Thoracic aorta (tissue), 2 donors: ENCODE results near the gene TNKS1BP1. TPM values are rescaled to one million over a fixed set of nuclear protein-coding genes. Genes with fewer than 3 reads are reported as not detected.

Experiments
- ATAC-seq: fragments of 150-250 bp; one replicate; pipeline ENCODE4 v1.8.0; 2017; ENCODE audit warnings: low read depth; ENCODE audit not compliant: insufficient number of reproducible peaks, low FRiP score
- DNase-seq: peaks from one replicate; pipeline ENCODE4 v3.0.0-alpha.2; 2020; ENCODE audit warnings: low spot score
- H3K27ac ChIP-seq, 2 donors: fragments of 200-600 bp; sonication (generic); 1 replicate in 1 of 2; 2 replicates in 1 of 2; pipeline ENCODE4 v1.5.1; 2016; ENCODE audit warnings: mild to moderate bottlenecking in 2 of 2, moderate library complexity in 2 of 2
- H3K27me3 ChIP-seq: fragments of 200-600 bp; sonication (generic); replicated peaks from 2 replicates; pipeline ENCODE4 v1.6.0; 2016; ENCODE audit warnings: mild to moderate bottlenecking; ENCODE audit not compliant: insufficient read depth
- H3K36me3 ChIP-seq: fragments of 200-600 bp; sonication (generic); one replicate; pipeline ENCODE4 v1.5.1; 2016
- H3K4me1 ChIP-seq, 2 donors: fragments of 200-600 bp; sonication (generic); 1 replicate in 1 of 2; 2 replicates in 1 of 2; pipeline versions ENCODE4 v1.5.1 to v1.6.0; 2016; ENCODE audit warnings: low read depth in 2 of 2, mild to moderate bottlenecking in 1 of 2; ENCODE audit not compliant: control insufficient read depth in 1 of 2
- H3K4me3 ChIP-seq: fragments of 200-600 bp; sonication (generic); 2 replicates; pipeline ENCODE4 v1.5.1; 2016; ENCODE audit warnings: mild to moderate bottlenecking
- H3K9me3 ChIP-seq: fragments of 200-600 bp; sonication (generic); 2 replicates; pipeline ENCODE4 v1.5.1; 2016
- CTCF ChIP-seq: fragments of 200-600 bp; sonication (generic); IDR thresholded peaks from one replicate; pipeline ENCODE4 v1.5.1; 2019; ENCODE audit warnings: antibody characterized with exemption
- total RNA-seq, 2 donors: library from RNA; depleted of rRNA; stranded (reverse); fragments of >200 nt; gene quantifications; one replicate each; pipeline versions ENCODE4 v1.1.0 to v1.2.3, GENCODE V29; 2016

TNKS1BP1 gene
- total RNA-seq, 2 donors from 2014 or later: 105 to 153 TPM

- no peak for TF ChIP-seq CTCF
- ATAC-seq: no peak
These were observed 11.4 kb upstream of the TNKS1BP1 start for GRCh38 chr11:57336111-57336666.

GRCh38 chr11:57335343-57336110 lies 10.8 kb upstream of the TNKS1BP1 start, which contains the start of gene SSRP1:
Gene SSRP1 (minus strand): TSS chr11:57335892. CDS start chr11:57335121, 771 bp downstream.
- Histone ChIP-seq H3K27me3 (no peaks in the 10 kb centered on the region), H3K9me3 (no peaks in the 10 kb centered on the region), H3K4me1 (peaks cover 12 to 19% of the 10 kb centered on the region in 2 donors), H3K36me3 (peaks cover 25% of the 10 kb centered on the region), H3K4me3 (peak within 1 kb of the TSS; percentile 92), H3K27ac (peak within 1 kb of the TSS; percentile 78 to 81)
- peak; percentile 53 for DNase-seq
- ATAC-seq: peak; percentile 90
- no peak for TF ChIP-seq CTCF

More at GRCh38 chr11:57336111-57336666, 11.4 kb upstream of the TNKS1BP1 start:
- H3K27me3 ChIP-seq: no peaks in the 10 kb centered on the region
- peaks cover 19% of the 10 kb centered on the region for H3K36me3 ChIP-seq
- peak overlapping the region; percentile 92 for H3K4me3 ChIP-seq
- H3K9me3 ChIP-seq: no peaks in the 10 kb centered on the region
- DNase-seq: no peak
- peaks cover 12 to 19% of the 10 kb centered on the region in 2 donors for H3K4me1 ChIP-seq
- H3K27ac ChIP-seq: peak overlapping the region; percentile 78 to 81

GRCh38 chr11:57335023-57335342 lies 10.2 kb upstream of the TNKS1BP1 start:
- TF ChIP-seq CTCF: no peak
- peak overlapping the region; percentile 92 for H3K4me3 ChIP-seq
- H3K9me3 ChIP-seq: no peaks in the 10 kb centered on the region
- H3K27ac ChIP-seq: peak overlapping the region; percentile 78 to 81
- peaks cover 31% of the 10 kb centered on the region for H3K36me3 ChIP-seq
- ATAC-seq (no peak), DNase-seq (no peak)
- peaks cover 12 to 19% of the 10 kb centered on the region in 2 donors for H3K4me1 ChIP-seq
- H3K27me3 ChIP-seq: no peaks in the 10 kb centered on the region

GRCh38 chr11:57332694-57333440 lies 8.1 kb upstream of the TNKS1BP1 start:
- Histone ChIP-seq H3K27ac (no peak overlapping the region), H3K9me3 (no peaks in the 10 kb centered on the region), H3K4me1 (peaks cover 12 to 19% of the 10 kb centered on the region in 2 donors), H3K4me3 (no peak overlapping the region), H3K27me3 (no peaks in the 10 kb centered on the region), H3K36me3 (peaks cover 44% of the 10 kb centered on the region)
- ATAC-seq: no peak
- DNase-seq: no peak
- no peak for TF ChIP-seq CTCF

GRCh38 chr11:57331720-57332119 lies 7.0 kb upstream of the TNKS1BP1 start:
- Histone ChIP-seq H3K27ac (no peak overlapping the region), H3K9me3 (no peaks in the 10 kb centered on the region), H3K36me3 (peaks cover 52% of the 10 kb centered on the region), H3K4me3 (no peak overlapping the region), H3K27me3 (no peaks in the 10 kb centered on the region), H3K4me1 (peaks cover 12 to 19% of the 10 kb centered on the region in 2 donors)
- no peak for TF ChIP-seq CTCF
- DNase-seq (no peak), ATAC-seq (no peak)
